GM19372 (cell line): ENCODE results near the gene MEG3.

ENCODE experiments used
- ATAC-seq: cut with Tn5 transposase; IDR thresholded peaks from one replicate; pipeline ENCODE4 v1.9.1; 2021; ENCODE audit warnings: mild to moderate bottlenecking, low read depth, moderate library complexity; ENCODE audit not compliant: unreplicated experiment

MEG3 gene

GRCh38 chr14:100828031-100828769, 2.3 kb downstream of the MEG3 start:
- no peak for ATAC-seq

DNA sequence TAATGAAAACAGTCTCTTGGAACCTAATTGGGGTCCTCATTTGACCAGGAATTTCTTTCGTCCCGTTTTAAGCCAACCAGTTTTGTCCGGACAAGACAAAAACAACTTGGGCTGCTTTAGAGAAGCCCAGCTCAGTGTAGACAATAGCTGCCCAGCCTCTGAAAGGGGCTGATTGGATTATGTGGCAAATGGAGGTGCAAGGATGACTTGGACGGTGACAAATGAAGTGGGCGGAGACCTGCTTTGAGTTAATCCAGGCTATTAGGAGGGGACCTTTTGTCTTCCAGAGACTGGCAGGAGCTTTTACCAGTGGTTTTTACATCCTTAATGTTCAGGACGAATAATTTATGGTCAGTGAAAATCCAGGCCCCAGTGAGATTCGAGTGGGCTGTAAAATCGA, 4.8 kb downstream of the MEG3 start:
- ATAC-seq = no peak

GRCh38 chr14:100832311-100832960, 6.5 kb downstream of the MEG3 start:
- no peak for ATAC-seq

- no peak for ATAC-seq
Observed at GRCh38 chr14:100834082-100834793, 8.3 kb downstream of the MEG3 start.

DNA sequence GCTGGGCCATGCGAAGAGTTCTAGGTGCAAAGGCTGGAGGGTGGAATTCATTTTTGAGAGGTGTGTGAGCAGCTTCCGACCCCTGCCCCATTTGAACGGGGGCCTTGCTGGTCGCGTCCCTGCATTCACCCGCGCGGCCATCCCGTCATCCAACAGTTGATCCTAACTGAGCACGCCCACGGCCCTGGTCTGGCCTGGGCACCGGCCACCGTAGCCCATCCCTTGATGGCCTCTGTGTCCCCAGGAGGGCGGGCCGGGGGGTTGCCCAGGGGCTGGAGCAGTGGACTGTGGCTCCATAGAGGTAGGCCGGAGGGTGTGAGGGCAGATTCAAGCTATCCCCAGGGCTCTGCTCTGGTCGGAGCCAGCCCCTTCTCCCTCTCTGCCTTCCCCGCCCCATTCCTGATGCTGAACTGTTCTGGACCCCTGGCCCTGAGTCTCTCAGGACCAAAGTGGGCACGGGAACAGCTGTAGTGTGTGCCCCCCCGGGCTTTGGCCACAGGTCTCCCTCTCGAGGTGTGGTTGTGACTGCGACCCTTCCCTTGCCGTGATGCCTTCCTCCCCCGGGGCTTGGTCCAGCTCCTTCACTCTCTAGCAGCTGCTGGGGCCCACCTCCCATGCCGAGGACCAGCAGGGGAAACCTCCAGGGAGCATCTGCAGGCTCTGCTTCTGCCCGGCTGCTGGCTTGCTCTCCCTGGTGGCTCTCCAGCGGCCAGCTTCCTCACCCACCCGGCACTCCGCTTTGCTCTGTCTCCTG, 9.1 kb downstream of the MEG3 start:
- ATAC-seq = no peak

DNA sequence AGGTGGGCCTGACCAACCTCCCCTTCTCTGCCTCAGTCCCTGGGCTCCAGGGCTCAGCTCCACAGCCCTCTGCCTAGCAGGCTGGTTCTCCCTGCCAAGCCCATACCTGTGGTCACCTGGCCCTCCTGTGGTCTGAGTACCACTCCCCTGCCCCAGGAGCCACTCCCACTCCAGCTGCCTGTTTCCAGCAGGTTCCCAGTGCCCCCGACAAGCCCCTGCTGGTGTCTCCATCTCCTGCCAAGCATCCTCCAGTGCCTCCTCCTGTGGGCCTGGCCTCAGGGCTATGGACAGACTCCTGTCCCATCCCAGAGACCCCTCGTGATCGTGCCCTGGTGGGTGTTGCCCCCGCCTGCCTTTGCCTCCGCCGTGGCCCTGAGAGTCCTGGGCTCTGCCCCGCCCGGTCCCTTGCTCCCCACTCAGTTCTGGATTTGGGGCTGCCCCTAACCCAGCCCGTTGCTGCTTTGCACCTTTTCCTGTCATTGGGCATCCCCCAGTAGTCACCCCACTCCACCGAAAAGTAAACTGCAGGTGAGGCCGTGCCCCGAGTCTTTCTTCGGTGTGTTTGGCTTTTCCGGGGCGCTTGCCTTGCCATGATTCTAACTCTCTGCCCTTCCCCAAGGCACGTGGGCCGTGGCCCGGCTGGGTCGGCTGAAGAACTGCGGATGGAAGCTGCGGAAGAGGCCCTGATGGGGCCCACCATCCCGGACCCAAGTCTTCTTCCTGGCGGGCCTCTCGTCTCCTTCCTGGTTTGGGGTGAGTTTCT, 9.8 kb downstream of the MEG3 start:
- ATAC-seq = no peak

DNA sequence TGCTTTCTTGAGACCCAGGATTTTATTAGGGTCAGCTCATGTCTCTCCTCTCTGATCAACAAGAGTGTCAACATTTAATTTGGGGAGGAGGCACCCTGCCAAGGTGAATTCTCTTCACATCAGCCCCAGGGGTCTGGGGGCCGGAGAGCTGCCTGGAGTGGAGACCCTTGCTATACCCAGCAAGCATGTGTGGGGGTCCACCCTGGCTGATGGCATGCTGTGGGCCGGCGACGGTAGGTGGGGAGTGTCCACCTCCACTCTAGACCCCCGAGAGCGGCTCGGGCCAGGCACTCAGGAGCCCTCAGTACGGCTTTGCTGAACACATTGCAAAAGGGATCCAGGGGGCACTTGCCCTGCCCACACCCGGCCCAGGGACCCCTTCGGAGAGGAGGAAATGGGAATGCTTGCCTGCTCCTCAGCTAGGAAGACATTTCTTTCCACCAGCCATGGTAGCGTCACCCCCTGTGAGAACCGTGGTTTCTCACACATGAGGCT, 10.4 kb downstream of the MEG3 start:
- no peak for ATAC-seq

DNA sequence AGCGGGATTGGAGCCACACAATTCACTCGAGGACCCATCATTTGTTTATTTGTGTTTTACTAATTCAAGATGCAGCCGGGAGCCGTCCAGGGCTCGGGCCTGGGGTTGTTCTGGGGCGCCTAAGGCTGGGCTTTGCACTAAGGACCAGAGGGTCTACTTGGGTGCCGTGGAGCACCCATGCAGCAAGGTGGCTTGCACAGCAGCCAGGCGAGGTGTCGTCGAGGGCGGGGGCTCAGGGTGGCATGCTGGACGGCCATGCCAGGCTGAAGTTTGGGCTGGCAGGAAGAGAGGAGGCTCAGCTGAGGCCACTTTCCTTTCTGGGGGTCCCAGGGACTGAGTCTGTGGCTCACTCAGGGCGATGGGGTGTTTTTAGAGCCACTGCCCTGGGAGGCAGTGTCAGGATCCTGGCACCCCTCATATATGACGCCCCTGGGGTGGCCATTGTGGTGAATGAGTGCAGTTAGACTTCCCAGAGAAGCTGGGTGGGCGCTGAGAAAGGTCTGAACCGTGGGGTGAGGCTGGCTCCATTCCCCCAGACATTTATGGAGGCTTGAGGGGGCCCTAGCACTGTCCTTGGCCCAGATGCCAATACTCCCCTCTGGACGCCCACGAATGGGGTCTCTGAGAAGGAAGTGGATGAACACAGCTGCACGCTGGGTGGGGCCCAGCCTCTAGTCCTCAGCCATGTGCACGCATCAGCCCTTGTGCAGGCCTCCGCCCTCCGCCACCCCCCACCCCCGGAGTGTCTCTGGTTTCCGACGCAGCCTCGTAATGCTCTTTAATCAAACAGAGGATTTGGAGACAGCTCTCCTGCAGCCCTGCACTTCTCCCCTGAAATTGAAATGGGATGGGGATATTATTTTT, 11.3 kb downstream of the MEG3 start:
- no peak for ATAC-seq

GRCh38 chr14:100837805-100838350, 12.0 kb downstream of the MEG3 start:
- no peak for ATAC-seq

- no peak for ATAC-seq
Observed at GRCh38 chr14:100838493-100839314, 12.8 kb downstream of the MEG3 start.

DNA sequence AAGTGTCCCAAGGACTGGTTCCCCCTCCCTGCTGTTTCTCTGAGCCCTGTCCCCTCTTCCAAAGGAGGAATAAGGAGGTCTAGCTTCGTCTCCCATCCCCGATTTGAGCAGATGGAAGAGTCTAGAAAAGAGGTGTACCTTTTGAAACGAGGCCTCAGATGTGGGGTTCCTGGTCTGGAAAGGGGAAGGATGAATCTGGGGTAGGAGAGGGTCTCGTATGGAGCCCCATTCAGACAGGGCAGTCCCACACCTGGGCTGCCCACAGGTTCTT, 13.3 kb downstream of the MEG3 start:
- no peak for ATAC-seq

- ATAC-seq = no peak
Observed at GRCh38 chr14:100839681-100840111, 13.8 kb downstream of the MEG3 start.

DNA sequence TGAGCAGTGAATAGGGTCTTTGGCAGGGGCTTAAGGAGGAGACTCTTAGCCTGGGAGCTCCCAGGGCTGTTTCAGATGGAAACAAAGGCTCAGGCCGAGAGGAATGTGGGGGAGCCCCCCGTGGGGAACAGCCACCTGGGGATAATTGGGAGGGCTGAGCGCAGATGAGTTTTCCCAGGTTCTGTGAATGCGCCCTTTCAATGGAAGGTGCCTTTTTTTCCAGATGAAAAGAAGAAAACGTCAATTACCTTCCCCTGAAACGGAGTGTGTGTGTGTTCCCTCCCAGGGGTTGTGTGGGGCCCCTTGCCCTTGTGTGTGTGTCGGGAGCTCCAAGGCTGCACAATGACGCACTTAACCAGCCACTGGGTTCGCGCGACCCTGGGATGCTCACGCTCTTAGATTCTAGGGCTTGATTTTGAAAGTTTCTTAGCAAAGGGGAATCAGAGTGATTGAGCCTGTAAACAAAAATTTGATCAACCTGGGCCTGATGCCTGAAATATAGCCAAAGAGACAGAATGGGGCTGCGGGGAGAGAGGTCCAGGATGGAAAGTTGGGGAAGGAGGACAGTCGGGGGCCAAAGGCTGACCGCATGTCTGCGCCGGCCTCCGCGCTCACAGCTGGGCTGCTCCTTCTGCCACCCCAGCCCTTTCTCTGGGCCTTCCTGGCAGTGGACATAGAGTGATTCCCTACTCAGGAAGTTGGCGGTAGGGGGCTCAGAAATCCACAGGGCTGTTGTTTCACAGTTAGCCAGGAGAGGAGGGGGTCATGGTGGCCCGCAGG, 14.6 kb downstream of the MEG3 start:
- ATAC-seq = no peak

GRCh38 chr14:100841066-100841760, 15.3 kb downstream of the MEG3 start:
- ATAC-seq = no peak

DNA sequence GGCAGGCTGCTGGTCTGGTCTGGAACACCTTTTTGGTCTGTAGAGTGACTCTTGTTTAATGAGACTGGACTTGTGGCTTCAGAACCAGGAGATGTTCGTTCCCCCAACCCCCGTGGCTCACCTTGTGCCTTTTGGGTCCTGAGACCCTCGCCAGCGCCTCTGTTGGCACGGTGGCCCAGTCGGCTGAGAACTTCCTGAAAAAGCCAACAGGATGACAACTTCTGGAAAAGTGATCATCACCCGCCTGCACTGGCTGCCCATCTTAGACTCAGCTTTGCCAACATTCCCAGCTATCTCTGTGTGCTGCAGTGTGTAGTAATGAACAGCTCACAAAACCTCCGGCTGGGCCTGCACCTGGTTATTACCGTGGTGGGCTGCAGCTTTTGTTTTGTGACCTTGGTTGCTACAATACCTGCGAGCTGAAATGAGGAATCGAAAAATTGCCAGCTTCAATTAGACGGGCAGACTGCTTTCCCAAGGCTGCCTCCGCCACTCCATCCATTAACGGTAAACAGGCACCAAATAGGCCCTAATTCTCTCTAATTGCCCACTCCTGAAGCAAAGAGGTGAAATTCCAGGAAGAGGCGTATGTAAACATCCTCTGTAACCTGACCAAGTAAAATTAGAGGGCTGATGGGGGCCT, 16.0 kb downstream of the MEG3 start:
- ATAC-seq = no peak

- ATAC-seq = no peak
Observed at GRCh38 chr14:100842799-100843198, 16.9 kb downstream of the MEG3 start.

- no peak for ATAC-seq
Observed at GRCh38 chr14:100844082-100844408, 18.1 kb downstream of the MEG3 start.
